ENCODE data around the gene UGT1A7. TPM values are rescaled to one million over a fixed set of nuclear protein-coding genes. Genes with fewer than 3 reads are reported as not detected.

The UGT1A7 gene
- total RNA-seq, 1 donor from 2014 or later: not detected

DNA sequence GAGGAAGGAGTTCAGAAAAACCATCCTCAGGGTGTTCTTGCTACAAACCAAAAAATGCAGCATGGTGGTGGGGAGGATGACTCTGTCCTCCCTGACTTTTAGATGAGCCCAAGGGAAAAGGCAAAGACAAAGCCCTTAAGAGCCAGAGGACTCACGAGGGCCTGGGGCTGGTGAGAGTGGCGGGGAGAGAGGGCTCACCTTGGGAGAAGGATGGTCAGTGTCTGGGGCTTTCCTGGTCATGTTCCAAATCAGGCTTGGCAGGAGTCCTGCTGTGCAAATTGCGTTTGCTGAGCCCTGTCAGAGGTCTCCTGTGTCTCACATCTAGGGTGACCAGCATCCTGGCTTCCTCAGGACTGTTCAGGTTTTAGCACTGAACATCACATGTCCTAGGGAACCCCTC is 83.1 kb downstream of the UGT1A7 start:
- Mint-ChIP-seq H3K27ac (ENCODE audit: unreplicated experiment) (no peak overlapping the region), H3K36me3 (ENCODE audit: low read depth, unreplicated experiment) (no peaks in the 10 kb centered on the region), H3K9me3 (ENCODE audit: unreplicated experiment) (no peaks in the 10 kb centered on the region), H3K4me3 (ENCODE audit: unreplicated experiment) (no peak overlapping the region), H3K27me3 (ENCODE audit: unreplicated experiment) (no peaks in the 10 kb centered on the region), H3K4me1 (ENCODE audit: unreplicated experiment) (no peaks in the 10 kb centered on the region)
- no peak for DNase-seq (ENCODE audit: low spot score)
- TF ChIP-seq, protein P1, sequence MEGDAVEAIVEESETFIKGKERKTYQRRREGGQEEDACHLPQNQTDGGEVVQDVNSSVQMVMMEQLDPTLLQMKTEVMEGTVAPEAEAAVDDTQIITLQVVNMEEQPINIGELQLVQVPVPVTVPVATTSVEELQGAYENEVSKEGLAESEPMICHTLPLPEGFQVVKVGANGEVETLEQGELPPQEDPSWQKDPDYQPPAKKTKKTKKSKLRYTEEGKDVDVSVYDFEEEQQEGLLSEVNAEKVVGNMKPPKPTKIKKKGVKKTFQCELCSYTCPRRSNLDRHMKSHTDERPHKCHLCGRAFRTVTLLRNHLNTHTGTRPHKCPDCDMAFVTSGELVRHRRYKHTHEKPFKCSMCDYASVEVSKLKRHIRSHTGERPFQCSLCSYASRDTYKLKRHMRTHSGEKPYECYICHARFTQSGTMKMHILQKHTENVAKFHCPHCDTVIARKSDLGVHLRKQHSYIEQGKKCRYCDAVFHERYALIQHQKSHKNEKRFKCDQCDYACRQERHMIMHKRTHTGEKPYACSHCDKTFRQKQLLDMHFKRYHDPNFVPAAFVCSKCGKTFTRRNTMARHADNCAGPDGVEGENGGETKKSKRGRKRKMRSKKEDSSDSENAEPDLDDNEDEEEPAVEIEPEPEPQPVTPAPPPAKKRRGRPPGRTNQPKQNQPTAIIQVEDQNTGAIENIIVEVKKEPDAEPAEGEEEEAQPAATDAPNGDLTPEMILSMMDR (IDR thresholded peaks at IDR 0.05; ENCODE audit: unreplicated experiment): no peak

GRCh38 chr2:233766416-233766815 is 84.7 kb downstream of the UGT1A7 start:
- Mint-ChIP-seq H3K36me3 (ENCODE audit: low read depth, unreplicated experiment) (no peaks in the 10 kb centered on the region), H3K4me1 (ENCODE audit: unreplicated experiment) (no peaks in the 10 kb centered on the region)
- TF ChIP-seq, protein P1 (IDR thresholded peaks at IDR 0.05; ENCODE audit: unreplicated experiment): no peak

DNA sequence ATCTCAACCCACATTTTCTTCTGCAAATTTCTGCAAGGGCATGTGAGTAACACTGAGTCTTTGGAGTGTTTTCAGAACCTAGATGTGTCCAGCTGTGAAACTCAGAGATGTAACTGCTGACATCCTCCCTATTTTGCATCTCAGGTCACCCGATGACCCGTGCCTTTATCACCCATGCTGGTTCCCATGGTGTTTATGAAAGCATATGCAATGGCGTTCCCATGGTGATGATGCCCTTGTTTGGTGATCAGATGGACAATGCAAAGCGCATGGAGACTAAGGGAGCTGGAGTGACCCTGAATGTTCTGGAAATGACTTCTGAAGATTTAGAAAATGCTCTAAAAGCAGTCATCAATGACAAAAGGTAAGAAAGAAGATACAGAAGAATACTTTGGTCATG is 86.4 kb downstream of the UGT1A7 start:
- Mint-ChIP-seq H3K4me3 (ENCODE audit: unreplicated experiment) (no peak overlapping the region), H3K27me3 (ENCODE audit: unreplicated experiment) (no peaks in the 10 kb centered on the region), H3K9me3 (ENCODE audit: unreplicated experiment) (no peaks in the 10 kb centered on the region), H3K36me3 (ENCODE audit: low read depth, unreplicated experiment) (no peaks in the 10 kb centered on the region), H3K4me1 (ENCODE audit: unreplicated experiment) (no peaks in the 10 kb centered on the region), H3K27ac (ENCODE audit: unreplicated experiment) (no peak overlapping the region)
- no peak for DNase-seq (ENCODE audit: low spot score)
- TF ChIP-seq, protein P1 (IDR thresholded peaks at IDR 0.05; ENCODE audit: unreplicated experiment): no peak

More at GRCh38 chr2:233766416-233766815, 84.7 kb downstream of the UGT1A7 start:
- Mint-ChIP-seq H3K4me3 (ENCODE audit: unreplicated experiment) (no peak overlapping the region), H3K9me3 (ENCODE audit: unreplicated experiment) (no peaks in the 10 kb centered on the region), H3K27ac (ENCODE audit: unreplicated experiment) (no peak overlapping the region), H3K27me3 (ENCODE audit: unreplicated experiment) (no peaks in the 10 kb centered on the region)
- no peak for DNase-seq (ENCODE audit: low spot score)

- H3K27me3 Mint-ChIP-seq (ENCODE audit: unreplicated experiment): no peaks in the 10 kb centered on the region
- no peak overlapping the region for H3K4me3 Mint-ChIP-seq (ENCODE audit: unreplicated experiment)
- TF ChIP-seq, protein P1 (IDR thresholded peaks at IDR 0.05; ENCODE audit: unreplicated experiment): no peak
- no peak for DNase-seq (ENCODE audit: low spot score)
- H3K4me1 Mint-ChIP-seq (ENCODE audit: unreplicated experiment): no peaks in the 10 kb centered on the region
- H3K9me3 Mint-ChIP-seq (ENCODE audit: unreplicated experiment): no peaks in the 10 kb centered on the region
- H3K27ac Mint-ChIP-seq (ENCODE audit: unreplicated experiment): no peak overlapping the region
- no peaks in the 10 kb centered on the region for H3K36me3 Mint-ChIP-seq (ENCODE audit: low read depth, unreplicated experiment)
Observed at GRCh38 chr2:233769260-233769659, 87.6 kb downstream of the UGT1A7 start.

DNA sequence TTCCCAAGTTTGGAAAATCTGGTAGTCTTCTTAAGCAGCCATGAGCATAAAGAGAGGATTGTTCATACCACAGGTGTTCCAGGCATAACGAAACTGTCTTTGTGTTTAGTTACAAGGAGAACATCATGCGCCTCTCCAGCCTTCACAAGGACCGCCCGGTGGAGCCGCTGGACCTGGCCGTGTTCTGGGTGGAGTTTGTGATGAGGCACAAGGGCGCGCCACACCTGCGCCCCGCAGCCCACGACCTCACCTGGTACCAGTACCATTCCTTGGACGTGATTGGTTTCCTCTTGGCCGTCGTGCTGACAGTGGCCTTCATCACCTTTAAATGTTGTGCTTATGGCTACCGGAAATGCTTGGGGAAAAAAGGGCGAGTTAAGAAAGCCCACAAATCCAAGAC is 90.5 kb downstream of the UGT1A7 start:
- H3K27me3 Mint-ChIP-seq (ENCODE audit: unreplicated experiment): no peaks in the 10 kb centered on the region
- no peak overlapping the region for H3K27ac Mint-ChIP-seq (ENCODE audit: unreplicated experiment)
- TF ChIP-seq, protein P1 (IDR thresholded peaks at IDR 0.05; ENCODE audit: unreplicated experiment): no peak
- H3K4me3 Mint-ChIP-seq (ENCODE audit: unreplicated experiment): no peak overlapping the region
- no peaks in the 10 kb centered on the region for H3K9me3 Mint-ChIP-seq (ENCODE audit: unreplicated experiment)
- H3K4me1 Mint-ChIP-seq (ENCODE audit: unreplicated experiment): no peaks in the 10 kb centered on the region
- H3K36me3 Mint-ChIP-seq (ENCODE audit: low read depth, unreplicated experiment): no peaks in the 10 kb centered on the region
- no peak for DNase-seq (ENCODE audit: low spot score)
